OCI-LY1 (cell line): ENCODE measurements around the gene C4orf46.

Experiments used
- H2AFZ ChIP-seq: fragments of 200-600 bp; sonication (generic), shearing (Covaris generic); 2 replicates; pipeline ENCODE4 v1.6.0; 2014; ENCODE audit warnings: antibody characterized with exemption, mild to moderate bottlenecking, low read length
- H3F3A ChIP-seq: fragments of 200-600 bp; sonication (generic), shearing (Covaris generic); 2 replicates; pipeline ENCODE4 v1.6.0; 2014; ENCODE audit warnings: mild to moderate bottlenecking, antibody characterized with exemption, low read length, moderate library complexity; ENCODE audit not compliant: insufficient read depth
- H3K27ac ChIP-seq: fragments of 200-600 bp; sonication (generic); 2 replicates; pipeline ENCODE4 v1.5.1; 2014; ENCODE audit warnings: low read length, mixed run types, mild to moderate bottlenecking, low read depth; ENCODE audit not compliant: poor library complexity, severe bottlenecking
- H3K27me3 ChIP-seq: fragments of 200-600 bp; sonication (generic); 2 replicates; pipeline ENCODE4 v1.6.0; 2014; ENCODE audit warnings: antibody characterized with exemption, mild to moderate bottlenecking, low read length, moderate library complexity; ENCODE audit not compliant: insufficient read depth
- H3K36me3 ChIP-seq: fragments of 200-600 bp; sonication (generic); 2 replicates; pipeline ENCODE4 v1.6.1; 2014; ENCODE audit warnings: mild to moderate bottlenecking, antibody characterized with exemption, low read length, moderate library complexity, mixed read lengths; ENCODE audit not compliant: insufficient read depth
- H3K4me1 ChIP-seq: fragments of 200-600 bp; sonication (generic); 2 replicates; pipeline ENCODE4 v1.5.1; 2014; ENCODE audit warnings: mild to moderate bottlenecking, low read length, moderate library complexity; ENCODE audit not compliant: insufficient read depth, severe bottlenecking
- H3K4me2 ChIP-seq: fragments of 200-600 bp; sonication (generic), shearing (Covaris generic); 2 replicates; pipeline ENCODE4 v1.6.1; 2014; ENCODE audit warnings: low read length
- H3K4me3 ChIP-seq: fragments of 200-600 bp; sonication (generic); 2 replicates; pipeline ENCODE4 v1.5.1; 2014; ENCODE audit warnings: low read length, low read depth, mild to moderate bottlenecking, mixed read lengths; ENCODE audit not compliant: poor library complexity, severe bottlenecking
- H3K79me2 ChIP-seq: fragments of 200-600 bp; shearing (Covaris generic); 2 replicates; pipeline ENCODE4 v1.6.1; 2016; ENCODE audit warnings: mixed run types, low read length, mixed read lengths; ENCODE audit not compliant: insufficient read depth
- H3K9ac ChIP-seq: fragments of 200-600 bp; sonication (generic), shearing (Covaris generic); 2 replicates; pipeline ENCODE4 v1.6.1; 2014; ENCODE audit warnings: mild to moderate bottlenecking, low read length, mixed read lengths
- H3K9me2 ChIP-seq: fragments of 200-600 bp; sonication (generic), shearing (Covaris generic); 2 replicates; pipeline ENCODE4 v1.6.1; 2014; ENCODE audit warnings: low read depth, mild to moderate bottlenecking, low read length, mixed read lengths
- H3K9me3 ChIP-seq: fragments of 200-600 bp; shearing (Covaris generic); 2 replicates; pipeline ENCODE4 v1.6.1; 2014; ENCODE audit warnings: low read length, mixed read lengths
- H4K20me1 ChIP-seq: fragments of 200-600 bp; sonication (generic), shearing (Covaris generic); 2 replicates; pipeline ENCODE4 v1.6.0; 2016; ENCODE audit warnings: mild to moderate bottlenecking, low read length; ENCODE audit not compliant: insufficient read depth
- EZH2 ChIP-seq: fragments of 200-600 bp; sonication (generic), shearing (Covaris generic); IDR thresholded peaks from 2 replicates; pipeline ENCODE4 v1.8.0; 2017; ENCODE audit warnings: borderline replicate concordance, mixed run types, mild to moderate bottlenecking, antibody characterized with exemption, low read length, moderate library complexity, mixed read lengths
- TF ChIP-seq, protein P1 (sequence below): fragments of 200-600 bp; sonication (generic), shearing (Covaris generic); IDR thresholded peaks from 2 replicates; pipeline ENCODE4 v1.5.1; 2017; ENCODE audit warnings: mild to moderate bottlenecking, antibody characterized with exemption, low read length, moderate library complexity, mixed read lengths

C4orf46 gene

DNA sequence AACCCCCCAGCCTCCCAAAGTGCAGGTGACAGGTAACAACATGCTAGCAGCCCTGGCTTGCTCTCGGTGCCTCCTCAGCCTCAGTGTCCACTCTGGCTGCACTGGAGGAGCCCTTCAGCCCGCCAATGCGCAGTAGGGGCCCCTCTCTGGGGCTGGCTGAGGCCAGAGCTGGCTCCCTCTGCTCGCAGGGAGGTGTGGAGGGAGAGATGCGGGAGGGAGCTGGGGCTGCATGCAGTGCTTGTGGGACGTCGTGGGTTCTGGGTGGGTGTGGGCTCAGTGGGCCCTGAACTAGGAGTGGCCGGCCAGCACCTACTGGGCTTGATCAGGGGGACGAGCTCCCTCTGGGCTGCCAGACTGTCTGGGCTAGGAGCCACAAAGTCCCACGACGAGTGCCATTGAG, 14.4 kb downstream of the C4orf46 start:
- H3K27me3 ChIP-seq: no peaks in the 10 kb centered on the region
- H3K9me3 ChIP-seq: no peaks in the 10 kb centered on the region
- H3K36me3 ChIP-seq: no peaks in the 10 kb centered on the region
- H3K79me2 ChIP-seq: no peaks in the 10 kb centered on the region
- H3F3A ChIP-seq: no peaks in the 10 kb centered on the region
- H3K4me3 ChIP-seq: no peak overlapping the region
- TF ChIP-seq, protein P1, sequence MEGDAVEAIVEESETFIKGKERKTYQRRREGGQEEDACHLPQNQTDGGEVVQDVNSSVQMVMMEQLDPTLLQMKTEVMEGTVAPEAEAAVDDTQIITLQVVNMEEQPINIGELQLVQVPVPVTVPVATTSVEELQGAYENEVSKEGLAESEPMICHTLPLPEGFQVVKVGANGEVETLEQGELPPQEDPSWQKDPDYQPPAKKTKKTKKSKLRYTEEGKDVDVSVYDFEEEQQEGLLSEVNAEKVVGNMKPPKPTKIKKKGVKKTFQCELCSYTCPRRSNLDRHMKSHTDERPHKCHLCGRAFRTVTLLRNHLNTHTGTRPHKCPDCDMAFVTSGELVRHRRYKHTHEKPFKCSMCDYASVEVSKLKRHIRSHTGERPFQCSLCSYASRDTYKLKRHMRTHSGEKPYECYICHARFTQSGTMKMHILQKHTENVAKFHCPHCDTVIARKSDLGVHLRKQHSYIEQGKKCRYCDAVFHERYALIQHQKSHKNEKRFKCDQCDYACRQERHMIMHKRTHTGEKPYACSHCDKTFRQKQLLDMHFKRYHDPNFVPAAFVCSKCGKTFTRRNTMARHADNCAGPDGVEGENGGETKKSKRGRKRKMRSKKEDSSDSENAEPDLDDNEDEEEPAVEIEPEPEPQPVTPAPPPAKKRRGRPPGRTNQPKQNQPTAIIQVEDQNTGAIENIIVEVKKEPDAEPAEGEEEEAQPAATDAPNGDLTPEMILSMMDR: no peak
- TF ChIP-seq EZH2: no peak
- H2AFZ ChIP-seq: no peak overlapping the region
- H3K4me2 ChIP-seq: no peak overlapping the region
- no peaks in the 10 kb centered on the region for H3K4me1 ChIP-seq
- H3K9me2 ChIP-seq: no peaks in the 10 kb centered on the region
- H4K20me1 ChIP-seq: no peaks in the 10 kb centered on the region
- H3K27ac ChIP-seq: no peak overlapping the region
- no peak overlapping the region for H3K9ac ChIP-seq

DNA sequence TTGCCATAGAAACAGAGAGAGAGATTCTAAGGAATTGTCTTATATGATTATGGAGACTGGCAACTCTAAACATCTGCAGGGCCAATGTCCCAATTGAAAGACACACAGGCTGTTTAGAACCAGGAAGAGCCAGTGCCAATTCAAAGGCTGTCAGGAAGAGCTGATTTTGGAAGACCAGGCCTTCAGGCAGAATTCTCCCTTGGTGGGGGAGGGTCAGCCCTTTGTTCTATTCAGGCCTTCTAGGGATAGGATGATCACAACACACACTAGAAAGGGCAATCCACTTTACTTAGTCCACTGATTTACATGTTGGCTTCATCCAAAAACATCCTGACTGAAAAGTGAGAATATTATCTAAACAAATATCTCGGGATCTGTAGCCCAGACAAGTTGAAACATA, 15.2 kb downstream of the C4orf46 start:
- no peak overlapping the region for H3K4me2 ChIP-seq
- H3K9me2 ChIP-seq: no peaks in the 10 kb centered on the region
- H3K4me1 ChIP-seq: no peaks in the 10 kb centered on the region
- H3F3A ChIP-seq: no peaks in the 10 kb centered on the region
- H3K79me2 ChIP-seq: no peaks in the 10 kb centered on the region
- H3K36me3 ChIP-seq: no peaks in the 10 kb centered on the region
- H3K4me3 ChIP-seq: no peak overlapping the region
- H4K20me1 ChIP-seq: no peaks in the 10 kb centered on the region
- no peak overlapping the region for H3K9ac ChIP-seq
- H2AFZ ChIP-seq: no peak overlapping the region
- H3K27me3 ChIP-seq: no peaks in the 10 kb centered on the region
- H3K27ac ChIP-seq: no peak overlapping the region
- TF ChIP-seq, protein P1: no peak
- TF ChIP-seq EZH2: no peak
- no peaks in the 10 kb centered on the region for H3K9me3 ChIP-seq

DNA sequence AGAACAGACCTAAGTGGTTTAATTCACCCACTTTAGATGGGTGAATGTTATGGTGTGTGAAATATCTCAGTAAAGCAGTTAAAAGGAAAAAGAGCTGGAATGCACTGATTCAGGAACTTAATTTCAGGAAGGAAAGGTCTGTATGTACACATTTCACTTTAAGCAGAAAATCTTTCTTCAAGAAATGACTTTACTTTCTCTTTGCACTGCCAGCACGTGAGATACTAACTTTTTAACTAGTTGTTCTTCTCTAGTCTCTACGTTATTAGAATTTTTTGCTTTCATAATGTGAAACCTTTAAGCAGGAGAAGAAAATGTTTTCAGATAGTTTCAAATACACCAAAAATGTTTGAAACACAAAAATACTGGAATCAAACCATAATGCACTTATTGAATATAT, 18.8 kb downstream of the C4orf46 start:
- Histone ChIP-seq H3K4me2 (no peak overlapping the region), H3K36me3 (no peaks in the 10 kb centered on the region), H3K9ac (no peak overlapping the region), H3K9me2 (no peaks in the 10 kb centered on the region), H3K4me3 (no peak overlapping the region), H3K9me3 (no peaks in the 10 kb centered on the region), H3K79me2 (no peaks in the 10 kb centered on the region), H2AFZ (no peak overlapping the region), H3K4me1 (no peaks in the 10 kb centered on the region), H3K27me3 (no peaks in the 10 kb centered on the region), H3K27ac (no peak overlapping the region), H4K20me1 (no peaks in the 10 kb centered on the region), H3F3A (no peaks in the 10 kb centered on the region)
- no peak for TF ChIP-seq EZH2
- TF ChIP-seq, protein P1: no peak
